Measurements from ENCODE around the gene SPACA9. TPM values are rescaled to one million over a fixed set of nuclear protein-coding genes. Genes with fewer than 3 reads are reported as not detected.

Gene SPACA9
- total RNA-seq, 1 donor from 2014 or later: 1.2 TPM

GRCh38 chr9:132837501-132838286 is 41.0 kb upstream of the SPACA9 start:
- H3K9me3 Mint-ChIP-seq: no peaks in the 10 kb centered on the region
- no peak for DNase-seq
- no peak overlapping the region for H3K27ac Mint-ChIP-seq
- intact Hi-C loops (cut with micrococcal nuclease): no loop called here
- POLR2A ChIA-PET: no interaction called here
- no peak for TF ChIP-seq CTCF (IDR thresholded peaks at IDR 0.05)
- H3K4me1 Mint-ChIP-seq: no peaks in the 10 kb centered on the region
- no peaks in the 10 kb centered on the region for H3K36me3 Mint-ChIP-seq (ENCODE audit: low read depth)
- CTCF ChIA-PET: no interaction called here
- ATAC-seq (ENCODE audit: low read depth): no peak
- no peaks in the 10 kb centered on the region for H3K27me3 Mint-ChIP-seq
- H3K4me3 Mint-ChIP-seq: no peak overlapping the region

- no peak for DNase-seq
- Mint-ChIP-seq H3K27me3 (no peaks in the 10 kb centered on the region), H3K9me3 (no peaks in the 10 kb centered on the region), H3K4me3 (no peak overlapping the region), H3K4me1 (no peaks in the 10 kb centered on the region), H3K27ac (no peak overlapping the region), H3K36me3 (ENCODE audit: low read depth) (no peaks in the 10 kb centered on the region)
- no peak for ATAC-seq (ENCODE audit: low read depth)
- POLR2A ChIA-PET: no interaction called here
- no peak for TF ChIP-seq CTCF (IDR thresholded peaks at IDR 0.05)
- CTCF ChIA-PET: no interaction called here
- intact Hi-C loops (cut with micrococcal nuclease): no loop called here
Measured at GRCh38 chr9:132838291-132838690, 40.4 kb upstream of the SPACA9 start.

- Mint-ChIP-seq H3K36me3 (ENCODE audit: low read depth) (no peaks in the 10 kb centered on the region), H3K27ac (no peak overlapping the region), H3K4me1 (no peaks in the 10 kb centered on the region), H3K9me3 (no peaks in the 10 kb centered on the region), H3K27me3 (no peaks in the 10 kb centered on the region), H3K4me3 (no peak overlapping the region)
- POLR2A ChIA-PET: no interaction called here
- DNase-seq (no peak), ATAC-seq (ENCODE audit: low read depth) (no peak)
- CTCF ChIA-PET: no interaction called here
- TF ChIP-seq CTCF (IDR thresholded peaks at IDR 0.05): no peak
- intact Hi-C loops (cut with micrococcal nuclease): no loop called here
Measured at GRCh38 chr9:132840980-132841379, 37.7 kb upstream of the SPACA9 start.

- no peak for ATAC-seq (ENCODE audit: low read depth)
- H3K4me1 Mint-ChIP-seq: peaks cover under 1% of the 10 kb centered on the region
- CTCF ChIA-PET: no interaction called here
- intact Hi-C loops (cut with micrococcal nuclease): no loop called here
- H3K27ac Mint-ChIP-seq: no peak overlapping the region
- POLR2A ChIA-PET: no interaction called here
- no peaks in the 10 kb centered on the region for H3K9me3 Mint-ChIP-seq
- no peak for DNase-seq
- TF ChIP-seq CTCF (IDR thresholded peaks at IDR 0.05): no peak
- no peak overlapping the region for H3K4me3 Mint-ChIP-seq
- H3K27me3 Mint-ChIP-seq: no peaks in the 10 kb centered on the region
- no peaks in the 10 kb centered on the region for H3K36me3 Mint-ChIP-seq (ENCODE audit: low read depth)
Measured at GRCh38 chr9:132842124-132843044, 36.3 kb upstream of the SPACA9 start.

All from activated B cell treated with CpG ODN at 0.5 μM for 24 hours (primary cell).